ENCODE data around the gene RAB3IL1.

DNA sequence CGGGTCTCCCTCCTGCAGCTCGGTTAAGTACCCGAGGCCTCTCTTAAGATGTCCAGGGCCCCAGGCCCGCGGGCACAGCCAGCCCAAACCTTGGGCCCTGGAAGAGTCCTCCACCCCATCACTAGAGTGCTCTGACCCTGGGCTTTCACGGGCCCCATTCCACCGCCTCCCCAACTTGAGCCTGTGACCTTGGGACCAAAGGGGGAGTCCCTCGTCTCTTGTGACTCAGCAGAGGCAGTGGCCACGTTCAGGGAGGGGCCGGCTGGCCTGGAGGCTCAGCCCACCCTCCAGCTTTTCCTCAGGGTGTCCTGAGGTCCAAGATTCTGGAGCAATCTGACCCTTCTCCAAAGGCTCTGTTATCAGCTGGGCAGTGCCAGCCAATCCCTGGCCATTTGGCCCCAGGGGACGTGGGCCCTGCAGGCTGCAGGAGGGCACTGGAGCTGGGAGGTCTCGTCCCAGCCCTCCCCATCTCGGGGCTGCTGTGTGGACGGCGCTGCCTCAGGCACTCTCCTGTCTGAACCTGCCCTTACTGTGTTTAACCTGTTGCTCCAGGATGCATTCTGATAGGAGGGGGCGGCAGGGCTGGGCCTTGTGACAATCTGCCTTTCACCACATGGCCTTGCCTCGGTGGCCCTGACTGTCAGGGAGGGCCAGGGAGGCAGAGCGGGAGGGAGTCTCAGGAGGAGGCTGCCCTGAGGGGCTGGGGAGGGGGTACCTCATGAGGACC, 51.0 kb downstream of the RAB3IL1 start:
- TF ChIP-seq POLR2A (IDR thresholded peaks at IDR 0.05; ENCODE audit: low read length) (no peak), GATA1 (IDR thresholded peaks at IDR 0.05; ENCODE audit: low read depth, low read length) (no peak)

Data from erythroblast (primary cell).